Effector CD8-positive, alpha-beta T cell (primary cell): ENCODE data around the gene GDF15.
"Not testable (repeated sequence)": the region's sequence is repeated elsewhere in the genome, so short reads cannot be mapped to it uniquely, and the experiment has no call there.

Experiments
- DNase-seq: peaks from one replicate; lab custom pipeline; 2025; lab: John Stamatoyannopoulos, UW

Gene GDF15

DNA sequence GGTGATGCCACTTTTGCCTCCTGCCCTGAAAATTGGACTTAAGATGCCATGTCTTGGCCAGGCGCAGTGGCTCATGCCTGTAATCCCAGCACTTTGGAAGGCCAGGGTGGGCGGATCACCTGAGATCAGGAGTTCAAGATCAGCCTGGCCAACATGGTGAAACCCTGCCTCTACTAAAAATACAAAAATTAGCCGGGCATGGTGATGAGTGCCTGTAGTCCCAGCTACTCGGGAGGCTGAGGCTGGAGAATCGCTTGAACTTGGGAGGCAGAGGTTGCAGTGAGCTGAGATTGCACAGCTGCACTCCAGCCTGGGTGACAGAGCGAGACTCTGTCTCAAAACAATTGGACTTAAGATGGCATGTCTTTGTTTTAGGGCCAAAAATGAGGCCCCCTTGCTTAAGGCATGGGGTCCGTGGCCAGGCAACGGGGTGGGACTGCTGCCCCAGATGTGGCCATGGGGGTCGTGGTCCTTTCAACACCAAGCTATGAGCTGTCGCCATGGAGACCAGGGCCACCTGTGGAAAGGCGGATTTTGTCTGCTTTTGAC, 21.6 kb upstream of the GDF15 start:
- not testable (repeated sequence) for DNase-seq

DNA sequence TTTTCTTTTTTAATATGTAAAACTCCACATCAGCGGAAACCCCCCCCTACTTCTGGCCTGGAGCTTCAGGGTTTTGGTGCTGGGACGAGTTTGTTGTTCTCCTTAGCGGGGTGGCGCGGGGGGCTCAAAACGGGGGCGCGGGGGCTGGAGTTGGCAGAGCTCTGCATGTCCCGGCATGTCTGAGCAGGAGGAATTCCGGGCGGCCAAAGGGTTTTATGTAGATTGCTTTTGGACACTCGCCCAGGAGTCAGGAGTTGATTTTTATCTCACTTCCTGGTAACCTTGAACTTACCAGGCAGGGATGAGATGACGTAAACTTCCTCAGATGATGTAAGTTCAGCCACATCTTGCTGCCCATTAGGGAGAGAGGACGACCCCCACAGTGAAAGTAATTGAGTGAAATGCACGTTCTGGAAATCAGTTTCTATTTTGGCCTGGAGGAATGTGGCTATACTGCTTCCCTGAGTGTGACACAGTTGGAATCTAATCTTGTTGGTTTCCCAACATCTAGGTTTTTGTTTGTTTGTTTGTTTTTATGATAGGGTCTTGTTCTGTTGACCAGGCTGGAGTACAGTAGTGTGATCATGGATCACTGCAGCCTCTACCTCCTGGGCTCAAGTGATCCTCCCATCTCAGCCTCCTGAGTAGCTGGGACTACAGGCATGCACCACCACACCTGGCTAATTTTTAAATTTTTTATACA, 21.0 kb upstream of the GDF15 start:
- no peak for DNase-seq

DNA sequence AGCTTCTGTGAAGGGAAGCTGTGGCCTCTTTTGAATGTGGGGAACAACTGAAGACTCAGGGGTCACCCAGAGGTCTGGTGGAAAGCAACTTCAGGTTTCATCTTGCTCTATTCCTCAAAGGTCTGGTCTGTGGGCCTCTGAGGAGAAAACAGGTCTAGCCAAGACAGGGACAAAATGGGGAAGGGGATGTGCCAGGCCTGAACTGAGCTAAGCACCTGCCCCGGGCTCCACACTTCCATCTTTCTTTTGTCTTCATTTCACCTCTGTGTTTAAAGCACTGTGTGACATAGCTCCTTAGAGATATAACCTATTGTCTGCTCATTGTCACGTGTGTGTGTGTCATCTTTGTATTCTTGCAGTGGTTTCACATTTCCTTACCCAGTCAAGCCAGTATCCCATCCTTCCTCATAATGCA, 19.9 kb upstream of the GDF15 start:
- no peak for DNase-seq

DNA sequence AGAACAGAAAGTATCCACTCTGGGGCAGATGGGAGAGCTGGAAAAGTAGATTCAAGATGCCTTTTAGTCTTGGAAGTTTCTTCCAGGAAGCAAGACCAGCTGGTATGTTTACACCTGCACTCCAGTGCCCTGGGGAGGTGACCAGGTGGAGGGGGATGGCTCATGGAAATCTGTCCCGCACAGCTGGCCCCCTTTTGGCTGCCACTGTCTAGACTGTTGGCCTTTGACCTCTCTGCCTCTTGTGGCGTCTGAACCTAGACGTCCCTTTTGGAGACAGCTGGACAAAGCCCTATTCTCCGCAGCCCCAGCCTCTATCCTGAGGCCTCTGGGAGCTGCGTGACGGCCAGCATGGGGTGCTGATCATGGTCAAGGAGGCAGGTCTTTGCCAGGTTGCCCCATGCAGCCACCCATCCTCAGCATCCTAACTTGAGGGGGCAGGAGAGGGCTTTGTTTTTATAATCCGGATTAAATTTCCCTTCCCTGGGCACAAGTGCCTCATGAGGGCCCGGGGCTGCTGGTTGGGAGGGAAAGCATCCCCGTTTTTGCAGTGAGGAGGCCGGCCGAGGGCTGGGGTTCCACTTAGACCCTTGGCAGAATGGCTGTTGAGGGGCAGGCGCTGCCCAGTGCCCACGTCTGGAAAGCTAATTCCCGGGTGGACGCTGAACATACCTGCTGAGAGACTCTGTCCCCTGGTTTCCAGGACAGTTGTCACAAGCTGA, 17.3 kb upstream of the GDF15 start:
- no peak for DNase-seq

DNA sequence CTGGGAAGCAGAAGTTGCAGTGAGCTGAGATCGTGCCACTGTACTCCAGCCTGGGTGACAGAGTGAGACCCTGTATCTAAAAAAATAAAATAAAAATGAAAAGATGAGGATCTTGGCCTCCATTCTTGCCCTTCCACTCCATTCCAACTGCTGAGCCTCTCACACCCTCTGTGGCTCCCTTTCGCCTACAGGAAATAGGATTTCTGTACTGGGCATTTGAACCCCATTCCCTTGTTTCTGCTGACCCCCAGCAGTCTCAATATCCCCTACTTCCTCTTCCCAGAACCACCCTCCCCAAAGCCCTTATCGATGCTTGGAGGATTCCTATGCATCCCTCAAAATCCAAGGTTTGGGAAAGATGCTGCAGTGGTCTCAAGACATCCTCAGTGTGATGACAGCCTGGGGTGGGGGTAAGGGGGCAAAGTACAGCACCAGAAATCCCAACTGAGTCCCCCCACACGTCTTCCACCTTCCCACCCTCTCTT, 12.5 kb upstream of the GDF15 start:
- no peak for DNase-seq

- DNase-seq: no peak
These were observed 11.9 kb upstream of the GDF15 start for GRCh38 chr19:18373892-18374629.

DNA sequence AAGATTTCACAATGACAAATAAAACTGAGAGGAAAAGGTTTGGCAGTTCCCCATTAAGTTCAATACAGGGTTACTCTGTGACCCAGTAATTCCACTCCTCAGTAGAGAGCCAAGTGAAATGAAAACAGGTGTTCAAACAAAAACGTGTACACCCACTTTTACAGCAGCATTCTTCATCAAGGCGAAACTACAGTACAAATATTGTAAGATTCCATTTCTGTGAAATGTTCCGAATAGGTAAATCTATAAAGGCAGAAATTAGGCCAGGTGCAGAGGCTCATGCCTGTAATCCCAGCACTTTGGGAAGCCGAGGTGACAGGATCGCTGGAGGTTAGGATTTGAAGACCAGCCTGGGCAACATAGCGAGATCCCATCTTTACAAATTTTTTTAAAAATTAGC, 8.9 kb upstream of the GDF15 start:
- no peak for DNase-seq

- no peak for DNase-seq
These were observed 5.9 kb upstream of the GDF15 start for GRCh38 chr19:18379803-18380747.

GRCh38 chr19:18380843-18381242, 5.1 kb upstream of the GDF15 start:
- no peak for DNase-seq

DNA sequence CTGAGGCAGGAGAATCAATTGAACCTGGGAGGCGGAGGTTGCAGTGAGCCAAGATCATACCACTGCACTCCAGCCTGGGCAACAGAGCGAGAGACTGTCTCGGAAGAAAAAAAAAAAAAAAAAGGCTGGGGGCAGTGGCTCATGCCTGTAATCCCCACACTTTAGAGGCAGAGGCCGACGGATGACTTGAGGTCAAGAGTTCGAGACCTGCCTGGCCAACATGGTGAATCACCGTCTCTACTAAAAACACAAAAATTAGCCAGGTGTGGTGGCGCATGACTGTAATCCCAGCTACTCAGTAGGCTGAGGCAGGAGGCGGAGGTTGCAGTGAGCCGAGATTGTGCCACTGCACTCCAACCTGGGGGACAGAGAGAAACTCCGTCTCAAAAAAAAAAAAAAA, 2.3 kb upstream of the GDF15 start:
- not testable (repeated sequence) for DNase-seq

- no peak for DNase-seq
These were observed 1.2 kb upstream of the GDF15 start for GRCh38 chr19:18384775-18385174.

DNA sequence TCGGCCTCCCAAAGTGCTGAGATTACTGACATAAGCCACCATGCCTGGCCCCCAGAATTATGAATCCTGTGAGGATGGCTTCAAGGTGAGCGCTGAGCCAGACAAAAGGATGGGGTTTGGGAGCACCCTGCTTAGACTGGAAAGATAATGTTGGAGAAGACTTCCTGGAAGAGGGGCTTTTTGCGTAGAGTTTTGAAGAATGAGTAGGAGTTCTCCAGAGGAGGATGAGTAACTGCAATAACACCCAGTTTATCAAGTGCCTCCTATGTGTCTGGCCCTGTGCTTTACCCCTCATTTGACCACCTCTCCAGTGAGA, 641 bp upstream of the GDF15 start:
- DNase-seq: no peak

DNA sequence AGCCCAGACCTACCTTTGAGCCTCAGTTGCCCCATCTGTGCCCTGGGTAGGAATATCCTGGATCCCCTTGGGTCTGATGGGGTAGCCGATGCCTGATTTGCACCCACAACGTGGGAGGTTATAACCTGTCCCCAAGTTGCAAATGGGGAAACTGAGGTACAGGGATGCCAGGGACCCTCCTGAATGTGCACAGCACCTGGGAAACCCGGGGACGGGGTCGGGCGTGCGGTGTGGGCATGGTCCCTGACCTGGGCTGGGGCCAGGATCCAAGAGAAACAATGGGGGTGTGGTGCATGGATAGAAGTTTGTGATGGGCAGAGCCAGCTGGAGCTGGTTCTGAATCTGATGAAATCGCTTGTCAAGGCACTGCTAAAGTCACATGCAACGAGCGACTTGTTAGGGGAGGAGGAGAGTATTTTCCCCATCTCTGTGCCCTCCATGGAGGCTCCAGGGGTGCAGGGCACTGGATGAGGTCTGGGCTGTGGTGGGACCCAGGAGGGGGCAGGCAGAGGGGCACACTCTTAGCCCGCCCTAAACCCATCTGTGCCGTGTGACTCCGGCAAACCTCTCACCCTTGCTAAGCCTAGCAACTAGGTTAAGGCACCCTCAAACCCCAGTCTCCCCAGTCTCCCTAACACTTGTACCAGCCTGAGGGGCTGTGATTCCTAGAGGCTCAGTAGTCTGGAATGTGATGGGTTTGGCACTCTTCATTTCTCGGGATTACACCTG, 749 bp downstream of the GDF15 start:
- DNase-seq: no peak

- DNase-seq: peak; percentile 69
These were observed 2.4 kb downstream of the GDF15 start for GRCh38 chr19:18388100-18388959.

GRCh38 chr19:18388960-18389725, 3.2 kb downstream of the GDF15 start:
- no peak for DNase-seq

DNA sequence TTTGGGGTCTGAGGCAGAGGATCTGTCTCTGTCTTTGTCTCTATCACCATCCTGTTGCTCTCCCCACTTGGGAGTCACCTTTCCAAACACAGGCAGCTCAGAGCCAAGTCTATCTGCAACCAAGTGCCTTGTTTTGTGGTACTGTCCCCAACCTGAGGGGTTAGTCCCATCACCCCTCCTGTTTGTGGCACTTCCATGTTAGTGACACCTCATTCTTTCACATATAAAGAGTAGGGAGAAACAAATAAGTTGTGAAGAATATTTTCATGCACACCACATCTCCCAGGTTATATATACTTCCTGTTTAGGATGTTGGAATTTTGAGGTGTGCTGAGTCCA, 3.7 kb downstream of the GDF15 start:
- no peak for DNase-seq

DNA sequence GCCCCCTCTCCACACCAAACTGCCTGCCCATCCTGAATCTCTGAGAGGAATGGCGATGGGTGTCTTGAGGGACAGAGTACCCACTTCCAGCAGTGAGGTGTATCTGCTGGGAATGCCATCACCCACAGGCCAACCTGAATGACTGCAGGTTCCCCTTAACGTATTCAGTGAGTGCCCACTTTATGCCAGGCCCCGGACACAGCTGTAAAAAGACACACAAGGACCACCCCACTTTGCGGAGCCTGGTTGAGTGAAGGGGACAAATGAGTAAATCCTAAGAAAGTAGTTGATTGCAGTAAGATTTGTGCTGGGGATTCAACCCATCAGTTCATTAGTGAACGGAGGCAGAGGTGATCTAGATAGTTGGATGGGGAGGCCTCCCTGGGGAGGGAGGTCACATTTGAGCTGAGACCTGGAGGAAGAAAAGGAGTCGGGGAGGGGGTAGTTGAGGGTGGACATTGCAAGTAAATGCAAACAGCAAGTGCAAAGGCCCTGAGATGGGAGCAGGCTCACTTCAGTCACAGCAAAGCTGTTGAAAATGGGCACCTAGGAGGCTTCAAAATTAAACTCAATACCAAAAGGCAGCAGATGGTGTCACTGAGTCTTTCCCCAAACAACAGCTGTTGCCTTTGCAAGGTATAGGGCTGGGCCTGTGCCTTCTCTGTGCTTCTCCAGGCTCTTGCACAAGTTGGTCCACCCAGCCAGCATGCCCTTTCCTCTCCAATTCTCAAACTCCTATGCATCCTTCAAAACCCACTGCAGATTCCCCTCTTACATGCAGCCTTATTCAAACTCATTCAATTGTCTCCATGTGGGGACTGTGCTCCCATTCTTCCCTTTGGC, 4.3 kb downstream of the GDF15 start:
- no peak for DNase-seq

GRCh38 chr19:18391509-18392075, 5.6 kb downstream of the GDF15 start:
- no peak for DNase-seq
